NCI-H146 treated with DMSO at 0.1 percent for 48 hours (cell line): ENCODE results near the gene ATG5.
A peak's percentile ranks its signal among the peaks of the same experiment; 100 is the strongest.

ENCODE experiments used
- DNase-seq: peaks from one replicate; lab custom pipeline; 2025; ENCODE audit not compliant: unreplicated experiment; lab: John Stamatoyannopoulos, UW

ATG5 gene

DNA sequence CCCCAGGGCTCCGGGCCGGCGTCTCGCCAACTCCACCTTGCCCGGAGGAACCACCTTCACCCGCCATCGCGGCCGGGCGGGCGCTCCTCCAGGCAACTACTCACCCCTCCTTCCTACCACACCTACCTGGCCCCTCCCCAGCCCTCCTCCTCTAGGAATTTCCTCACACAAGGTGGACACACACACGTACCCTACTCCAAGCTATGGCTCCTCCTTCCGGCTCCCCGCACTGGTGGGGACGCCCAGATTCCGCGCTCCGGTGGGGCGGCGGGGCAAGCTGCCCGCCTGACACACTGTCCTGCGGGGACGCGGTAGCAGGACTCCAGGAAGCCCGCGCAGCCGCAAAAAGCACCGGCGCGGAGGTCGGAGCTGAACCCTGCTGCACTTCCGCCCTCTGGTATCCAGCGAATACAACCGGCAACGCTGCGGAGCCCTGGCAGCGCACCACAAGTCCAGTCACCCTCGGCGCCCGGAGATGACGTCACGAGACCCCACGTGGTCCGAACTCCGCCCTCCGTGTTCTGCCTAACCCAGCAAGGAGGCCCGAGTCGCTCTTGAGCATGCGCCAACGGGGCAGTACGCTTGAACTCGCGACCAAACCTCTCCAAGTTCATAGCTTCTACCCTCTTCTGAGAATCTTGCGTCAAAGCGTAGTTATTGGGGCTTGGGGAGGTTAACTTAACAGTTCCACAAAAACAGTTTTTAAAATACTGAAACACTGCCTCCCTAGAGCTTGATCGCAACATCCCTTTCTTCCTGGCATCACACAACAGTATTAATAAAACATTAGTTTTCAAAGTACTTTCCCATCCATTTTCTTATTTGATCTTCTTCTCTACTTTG is at the start of gene ATG5:
Gene ATG5, minus strand, starts transcription at position 425 of the 843 bp plus-strand sequence. CDS start 9,552 bp downstream, outside the sequence.
- peak; percentile 96 for DNase-seq

DNA sequence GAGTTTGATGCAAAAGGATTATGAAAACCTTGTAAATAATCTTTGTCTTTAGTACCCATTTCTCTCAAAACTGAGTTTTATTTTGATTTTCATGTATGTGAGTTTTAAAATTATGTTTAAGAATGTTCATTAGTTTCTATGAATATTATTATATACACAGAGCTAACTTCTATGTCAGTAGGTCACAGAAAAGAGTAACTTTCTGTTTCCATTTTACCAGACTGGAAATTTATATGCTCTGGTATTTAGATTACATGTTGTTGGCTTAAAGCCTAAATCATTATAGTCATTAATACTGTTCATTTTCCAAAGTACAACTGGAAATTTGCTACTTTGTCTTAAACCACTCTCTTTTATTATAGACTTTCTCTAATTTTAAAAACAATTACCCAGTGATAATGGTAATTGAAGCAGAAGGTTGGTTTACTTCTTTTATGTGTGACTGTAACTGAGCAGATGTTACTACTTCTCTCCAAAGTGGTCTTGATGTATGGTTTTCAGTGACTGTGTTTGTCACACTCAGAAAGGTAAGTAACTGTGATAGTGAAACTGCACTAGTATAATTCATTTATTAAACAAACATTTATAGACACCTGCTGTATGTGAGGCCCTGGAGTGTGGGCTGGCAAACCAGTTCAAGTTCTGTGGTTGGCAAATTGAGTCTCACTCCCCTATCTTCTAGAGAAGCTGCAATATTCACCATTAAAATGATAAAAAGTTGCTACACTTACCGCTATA is 48.1 kb upstream of the ATG5 start:
- DNase-seq, result no peak

DNA sequence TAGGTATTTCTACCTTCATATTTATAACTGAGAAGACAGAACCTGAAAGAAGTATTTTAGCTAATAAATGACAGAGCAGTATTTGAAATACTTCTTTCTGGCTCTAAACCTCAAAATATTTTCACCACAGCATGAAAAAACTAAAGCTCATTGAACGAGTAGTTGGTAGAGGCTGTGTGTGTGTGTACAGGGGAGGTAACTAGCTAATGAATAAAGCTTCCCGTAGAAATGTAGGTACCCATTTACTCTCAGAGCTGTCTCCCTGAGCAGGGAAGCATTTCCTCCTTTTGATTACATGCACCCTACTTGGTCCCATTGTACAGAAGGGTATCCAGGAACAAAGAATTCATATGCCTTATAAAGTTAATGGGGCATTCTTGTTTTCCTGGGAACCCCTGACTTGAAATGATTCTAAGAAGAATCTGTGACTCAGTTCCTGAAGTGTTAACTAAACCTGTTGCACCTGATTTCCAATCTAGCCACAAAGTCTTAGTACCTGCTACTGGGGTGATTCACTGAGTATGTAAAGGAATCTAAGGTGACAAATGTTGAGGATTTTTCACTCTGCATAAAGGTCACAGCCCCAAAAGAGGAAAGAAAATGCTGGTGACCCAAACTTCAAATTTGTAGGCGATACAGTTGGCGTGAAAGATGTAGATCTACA is 47.4 kb upstream of the ATG5 start:
- no peak for DNase-seq

DNA sequence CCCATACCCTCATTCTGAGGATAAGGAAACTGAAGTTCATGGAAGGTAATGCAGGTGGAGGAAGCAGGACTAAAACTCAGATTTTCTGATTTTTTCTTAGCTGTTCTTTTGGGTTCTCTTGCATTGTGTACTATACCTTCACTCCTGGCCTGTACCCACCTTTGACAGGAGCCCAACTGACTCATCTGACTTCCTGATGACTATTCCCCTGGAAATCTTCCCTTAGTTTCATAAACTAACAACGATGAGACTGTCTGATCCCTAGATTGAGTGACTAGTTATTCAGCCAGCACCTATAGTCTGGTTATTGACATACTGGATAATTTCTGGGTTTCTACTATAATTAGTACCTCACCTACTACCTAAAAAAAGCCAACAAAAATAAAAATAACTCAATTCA is 45.1 kb upstream of the ATG5 start:
- DNase-seq, result no peak

DNA sequence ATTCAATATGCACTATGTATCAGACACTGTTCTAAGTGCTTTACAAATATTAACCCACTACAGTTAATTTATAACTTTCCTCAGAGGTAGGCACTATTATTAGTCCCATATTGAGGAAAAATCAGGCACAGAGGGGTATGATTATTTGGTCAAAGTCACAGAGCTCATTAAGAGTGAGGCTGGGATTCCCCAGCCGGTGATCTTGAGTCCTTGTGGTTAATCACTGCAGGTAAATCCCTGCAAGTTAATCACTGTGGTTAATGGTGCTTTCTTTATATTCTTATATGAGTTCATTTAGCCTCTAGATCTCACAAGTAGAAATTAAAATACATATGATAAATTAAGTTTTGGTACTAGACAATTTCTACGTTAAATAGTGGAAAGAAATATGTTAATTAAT is 44.2 kb upstream of the ATG5 start:
- DNase-seq, result no peak

DNA sequence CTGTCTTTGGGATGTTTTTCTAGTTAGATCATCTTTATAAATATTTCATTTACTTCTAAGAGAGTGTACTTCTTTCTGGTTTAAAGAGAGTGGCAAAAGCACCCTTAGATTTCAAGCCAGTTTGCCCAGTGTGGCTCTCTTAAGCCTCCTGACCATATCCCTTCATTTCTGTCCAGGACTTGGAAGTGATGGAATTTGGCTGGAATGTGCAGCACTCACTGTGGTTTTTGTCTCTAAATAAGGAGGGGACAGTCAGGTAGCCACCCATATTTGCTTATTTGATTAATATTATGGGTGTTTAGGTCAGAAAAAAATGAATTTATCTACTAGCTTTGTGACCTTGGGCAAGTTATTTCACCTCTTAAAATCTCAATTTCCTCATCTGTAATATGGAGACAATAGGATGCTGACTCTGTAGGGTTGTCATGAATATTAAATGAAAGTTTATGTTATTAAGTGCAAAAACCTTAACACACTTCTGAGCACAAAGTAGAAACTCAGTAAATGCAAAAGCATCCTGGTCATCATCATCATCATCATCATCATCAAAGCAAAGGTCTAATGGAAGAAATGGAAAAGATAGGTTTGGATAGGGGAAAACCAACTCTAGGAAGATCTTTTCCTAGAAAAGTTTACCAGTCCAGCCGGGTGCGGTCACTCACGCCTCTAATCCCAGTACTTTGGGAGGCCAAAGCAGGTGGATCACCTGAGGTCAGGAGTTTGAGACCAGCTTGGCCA is 38.0 kb upstream of the ATG5 start:
- DNase-seq, result no peak

DNA sequence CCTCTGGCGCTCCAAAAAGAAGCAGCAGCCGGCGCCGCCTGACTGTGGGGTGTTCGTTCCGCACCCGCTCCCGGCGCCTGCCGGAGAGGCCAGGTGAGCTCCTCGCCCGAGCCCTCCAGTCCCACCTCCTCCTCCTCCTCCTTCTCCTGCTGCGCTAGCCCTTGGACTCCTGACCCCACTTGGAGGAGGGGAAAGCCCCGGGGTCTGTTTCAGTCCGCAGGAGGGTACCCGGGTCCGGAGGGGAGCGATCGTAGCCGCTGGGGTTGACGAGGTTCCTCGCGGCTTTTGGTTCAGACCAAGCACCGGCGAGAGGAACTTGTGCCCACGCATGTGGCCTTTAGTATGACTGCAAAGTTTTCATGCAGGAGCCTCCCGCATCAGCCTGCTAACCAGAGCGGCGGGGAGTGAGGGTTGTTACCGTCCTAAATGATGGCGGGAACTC is 35.5 kb upstream of the ATG5 start:
- DNase-seq, result no peak

DNA sequence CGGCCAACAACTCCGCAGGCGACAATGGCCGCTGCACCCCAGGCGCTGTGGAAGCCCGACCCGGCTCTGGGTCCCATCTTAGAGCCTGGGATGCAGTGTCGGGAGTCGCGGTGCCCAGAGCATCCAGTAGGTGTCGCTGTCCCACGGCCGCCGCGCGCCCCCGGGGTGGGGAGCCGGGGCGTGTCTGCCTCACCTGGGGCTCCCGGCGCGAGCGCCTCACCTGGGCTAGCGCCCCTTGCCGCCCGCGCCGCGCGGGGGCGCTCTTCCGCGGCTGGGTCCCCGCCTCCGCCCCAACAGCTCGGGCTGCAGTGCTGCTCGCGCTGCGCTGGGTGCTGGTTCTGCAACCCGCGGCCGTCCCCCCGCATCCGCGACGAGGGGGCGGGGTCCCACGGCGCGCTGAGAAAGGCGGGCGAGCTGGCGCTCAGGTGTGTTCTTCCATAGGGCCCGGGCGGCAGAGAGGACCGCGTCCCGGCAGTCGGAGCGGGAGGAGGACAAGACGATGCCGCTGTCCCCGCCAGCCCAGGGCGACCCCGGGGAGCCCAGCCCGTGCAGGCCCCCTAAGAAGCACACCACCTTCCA is 34.9 kb upstream of the ATG5 start, which contains the start of gene CRYBG1:
Gene CRYBG1, plus strand, starts transcription at position 308 of the 579 bp plus-strand sequence. Its CDS starts 192 bp downstream, at position 500.
- peak; percentile 83 for DNase-seq

DNA sequence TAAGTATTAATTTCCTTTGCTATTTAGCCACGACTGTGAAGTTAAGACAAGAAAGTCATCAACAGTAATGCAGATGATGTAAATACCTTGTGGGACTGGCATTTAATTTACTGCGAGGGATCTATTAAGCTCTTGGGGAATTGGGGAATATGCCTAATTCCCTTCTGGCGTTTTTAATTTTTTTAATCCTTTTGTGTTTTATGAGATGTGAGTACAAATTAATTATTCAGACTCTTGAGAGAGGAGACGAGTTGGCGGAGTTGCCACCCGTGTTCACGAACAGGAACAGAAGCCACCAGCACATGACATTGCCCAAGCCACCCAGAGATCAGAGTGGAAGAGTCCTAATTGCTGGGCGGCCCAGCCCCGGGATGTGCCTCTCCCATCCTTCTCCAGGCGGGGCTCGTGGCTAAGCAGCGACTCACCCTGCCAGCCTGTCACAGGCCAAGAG is 34.4 kb upstream of the ATG5 start:
- no peak for DNase-seq

DNA sequence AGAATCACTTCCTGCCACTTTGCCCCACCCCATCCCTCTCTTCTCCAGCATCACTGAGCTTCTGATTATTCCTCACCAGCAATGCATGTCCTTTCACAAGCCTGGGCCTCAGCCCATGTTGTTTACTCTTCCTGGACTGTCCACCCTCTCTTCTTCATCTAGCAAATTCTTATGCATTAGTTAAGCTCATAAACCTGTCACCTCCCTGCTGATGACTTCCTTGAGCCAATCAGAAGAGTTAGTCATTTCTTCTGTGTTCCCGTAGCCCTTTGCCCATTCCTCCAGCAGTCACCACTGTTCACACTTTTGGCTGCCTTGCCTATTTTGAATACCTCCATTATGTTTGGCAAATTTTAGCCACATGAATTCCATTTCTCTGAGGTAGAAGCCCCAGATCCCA is 30.8 kb upstream of the ATG5 start:
- DNase-seq, result no peak

DNA sequence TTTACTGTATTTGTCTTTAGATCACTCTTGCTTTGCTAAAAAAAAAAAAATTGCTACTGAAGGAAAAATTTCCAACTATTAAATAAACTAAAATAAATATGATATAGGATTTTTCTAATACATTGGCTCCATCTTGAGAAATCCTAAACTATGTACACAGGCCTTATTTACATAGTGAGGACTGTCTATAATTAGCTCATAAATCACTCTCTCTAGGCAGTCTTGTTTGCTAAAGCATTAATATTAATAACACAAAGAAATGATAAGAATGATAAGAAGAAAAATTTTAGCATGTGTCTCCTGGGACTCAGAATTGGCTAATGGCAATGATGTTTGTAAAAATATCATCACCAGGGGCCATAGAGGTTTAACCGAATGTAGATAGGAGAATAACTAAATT is 21.7 kb upstream of the ATG5 start:
- DNase-seq, result peak; percentile 90

DNA sequence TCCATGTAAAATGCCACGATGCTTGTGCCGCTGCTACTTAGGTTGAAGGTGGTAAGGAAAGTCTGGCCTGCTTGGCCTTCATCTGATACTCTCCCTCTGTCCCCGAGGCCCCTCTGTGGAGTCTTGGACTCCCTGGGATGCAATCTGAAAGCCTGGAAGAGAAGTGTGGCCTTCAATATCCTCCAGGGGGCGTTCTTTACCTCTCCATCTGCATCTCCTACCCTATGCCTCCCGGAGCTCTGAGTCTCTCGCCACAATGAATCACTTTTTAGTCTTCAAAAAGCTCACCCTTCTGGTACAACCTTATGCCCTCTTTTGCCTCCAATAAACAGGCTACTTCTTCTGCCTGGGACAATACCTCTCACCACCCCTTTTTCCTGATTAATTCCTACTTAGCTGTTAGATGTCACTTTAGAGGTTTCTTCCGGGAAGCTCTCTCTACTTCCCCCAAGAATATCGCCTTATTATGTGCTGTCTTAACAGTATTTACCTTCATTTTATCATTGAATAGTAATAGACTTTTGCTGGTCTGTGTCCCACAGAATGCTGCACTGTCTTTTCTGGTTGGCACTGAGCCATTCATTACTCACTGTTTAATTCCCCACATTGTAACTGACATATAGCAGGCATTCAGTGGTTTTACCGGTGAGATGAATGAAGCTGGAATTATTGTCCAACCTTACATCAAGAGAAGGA is 13.9 kb upstream of the ATG5 start:
- DNase-seq, result peak; percentile 73

DNA sequence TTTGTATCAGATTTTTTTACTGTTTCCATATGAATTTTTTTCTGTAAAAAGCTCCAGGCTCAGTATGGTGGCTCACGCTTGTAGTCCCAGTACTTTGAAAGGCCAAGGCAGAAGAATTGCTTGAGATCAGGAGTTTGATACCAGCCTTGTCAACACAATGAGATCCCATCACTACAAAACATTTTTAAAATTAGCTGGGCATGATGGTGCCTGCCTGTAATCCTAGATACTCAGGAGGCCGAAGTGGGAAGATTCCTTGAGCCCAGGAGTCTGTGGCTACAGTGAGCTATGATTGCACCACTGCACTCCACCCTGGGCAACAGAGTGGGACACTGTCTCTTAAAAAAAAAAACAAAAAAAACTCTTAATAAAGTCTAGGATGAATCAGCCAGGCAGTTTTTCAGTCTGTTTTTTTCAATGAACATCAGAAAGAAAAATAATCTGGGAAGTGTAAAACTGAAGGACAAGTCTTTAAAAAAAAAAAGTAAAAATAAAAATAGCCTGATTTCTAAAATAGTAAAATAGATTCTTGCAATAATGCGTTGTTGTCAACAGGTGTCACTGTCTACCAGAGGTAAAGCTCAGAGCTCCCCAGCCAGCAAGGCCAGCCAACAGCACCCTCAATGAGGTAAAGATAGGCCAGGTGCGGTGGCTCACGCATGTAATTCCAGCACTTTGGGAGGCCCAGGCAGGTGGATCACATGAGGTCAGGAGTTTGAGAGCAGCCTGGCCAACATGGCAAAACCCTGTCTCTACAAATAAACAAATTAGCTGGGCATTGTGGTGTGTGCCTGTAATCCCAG is 9.3 kb upstream of the ATG5 start:
- peak; percentile 53 for DNase-seq

DNA sequence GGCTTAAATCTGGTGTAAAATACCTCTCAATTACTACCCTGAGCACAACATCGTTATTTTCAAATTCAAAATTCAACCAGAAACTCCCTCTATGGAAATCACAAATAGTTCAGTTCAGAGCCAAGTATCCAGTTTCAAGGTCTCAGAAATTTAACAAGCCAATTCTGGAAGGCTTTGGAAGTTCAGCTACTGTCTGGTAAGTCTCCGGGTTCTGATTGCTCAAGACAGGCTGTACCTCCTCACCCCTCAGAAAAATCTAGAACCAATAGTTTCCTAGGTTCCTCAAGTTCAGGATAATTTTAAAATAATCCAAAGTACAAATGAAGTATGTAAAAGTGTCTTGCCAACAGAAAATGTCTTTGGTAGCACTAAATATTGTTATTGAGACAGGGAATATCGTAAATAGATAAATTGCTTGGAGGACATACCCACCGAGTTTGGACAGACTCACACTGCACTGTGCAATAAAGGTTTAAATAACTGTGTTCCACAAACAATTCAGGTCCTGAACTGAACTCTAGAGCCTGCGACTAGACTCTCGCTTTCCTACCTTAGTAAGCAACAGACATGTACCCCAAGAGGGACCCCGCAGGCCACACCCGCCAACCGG is 729 bp downstream of the ATG5 start:
- no peak for DNase-seq

DNA sequence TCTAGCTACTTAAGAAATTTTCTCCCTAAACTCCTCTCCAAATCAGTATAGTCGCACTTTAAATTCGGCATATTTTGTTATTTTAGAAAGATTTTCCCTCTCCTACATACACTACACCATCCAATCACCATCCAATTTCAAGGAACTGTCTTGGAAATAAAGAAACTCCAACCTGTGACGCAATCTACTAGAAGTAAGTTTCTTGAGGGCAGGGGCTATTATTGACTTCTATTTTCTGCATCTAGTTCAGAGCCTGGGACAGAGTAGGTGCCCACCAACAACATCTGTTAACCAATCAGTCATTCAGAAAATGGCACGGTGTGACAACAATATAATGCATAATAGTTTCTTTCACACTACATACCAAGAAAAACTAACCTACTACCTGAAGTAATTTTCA is 3.6 kb downstream of the ATG5 start:
- no peak for DNase-seq

DNA sequence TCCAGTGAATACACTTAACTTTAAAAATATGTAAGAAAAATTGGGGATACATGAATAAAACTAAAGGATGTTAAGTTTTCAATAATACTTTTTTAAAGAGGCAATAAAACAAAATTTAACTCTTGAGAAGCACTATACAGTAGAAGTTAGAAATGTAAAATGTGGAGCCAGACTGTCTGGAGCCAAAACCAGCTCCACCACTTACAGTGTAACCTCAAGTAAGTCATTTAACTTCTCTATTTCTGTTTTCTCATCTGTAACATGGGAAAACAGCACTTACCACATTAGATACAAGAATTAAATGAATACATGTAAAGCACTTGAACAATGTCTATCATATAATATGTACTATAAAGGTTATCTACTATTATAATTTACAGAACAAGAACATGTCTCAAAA is 6.7 kb downstream of the ATG5 start:
- no peak for DNase-seq

DNA sequence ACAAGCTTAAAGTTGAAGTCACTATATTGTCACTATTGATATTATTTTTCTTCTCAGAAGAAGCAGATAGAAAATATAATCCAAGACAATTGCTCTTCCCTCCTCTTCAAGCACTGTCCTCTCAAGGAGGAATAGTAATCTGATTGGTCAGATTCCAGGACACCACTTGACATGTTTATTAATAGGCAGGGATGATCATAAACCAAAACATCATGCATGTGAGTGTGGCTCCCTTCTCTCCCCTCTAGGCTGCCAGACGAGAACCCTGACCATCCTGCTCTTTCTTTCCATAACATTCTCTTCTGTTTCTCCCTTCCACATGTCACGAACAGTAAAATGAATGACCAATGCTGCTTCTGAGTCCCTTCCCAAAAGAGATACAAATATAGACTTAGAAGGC is 7.5 kb downstream of the ATG5 start:
- DNase-seq, result no peak

DNA sequence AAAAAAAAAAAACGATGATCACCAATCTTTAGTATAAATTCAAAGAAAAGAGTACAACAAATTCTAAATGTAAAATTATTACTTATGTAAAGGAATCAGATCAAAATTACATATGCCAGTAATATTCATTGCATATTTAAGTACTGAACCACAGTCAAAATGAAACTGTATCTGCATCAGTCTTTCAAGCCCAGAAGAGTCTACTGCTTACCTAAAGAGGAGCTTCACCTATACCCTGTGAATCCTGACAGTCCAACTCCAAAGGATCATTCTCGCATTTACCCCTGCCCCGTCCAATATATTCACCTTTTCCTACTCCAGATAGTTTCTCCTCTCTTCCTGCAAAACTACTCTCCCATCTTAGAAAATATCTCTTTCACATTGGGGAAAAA is 9.2 kb downstream of the ATG5 start:
- DNase-seq, result no peak
